ENCODE results near the gene UST.

UST gene

DNA sequence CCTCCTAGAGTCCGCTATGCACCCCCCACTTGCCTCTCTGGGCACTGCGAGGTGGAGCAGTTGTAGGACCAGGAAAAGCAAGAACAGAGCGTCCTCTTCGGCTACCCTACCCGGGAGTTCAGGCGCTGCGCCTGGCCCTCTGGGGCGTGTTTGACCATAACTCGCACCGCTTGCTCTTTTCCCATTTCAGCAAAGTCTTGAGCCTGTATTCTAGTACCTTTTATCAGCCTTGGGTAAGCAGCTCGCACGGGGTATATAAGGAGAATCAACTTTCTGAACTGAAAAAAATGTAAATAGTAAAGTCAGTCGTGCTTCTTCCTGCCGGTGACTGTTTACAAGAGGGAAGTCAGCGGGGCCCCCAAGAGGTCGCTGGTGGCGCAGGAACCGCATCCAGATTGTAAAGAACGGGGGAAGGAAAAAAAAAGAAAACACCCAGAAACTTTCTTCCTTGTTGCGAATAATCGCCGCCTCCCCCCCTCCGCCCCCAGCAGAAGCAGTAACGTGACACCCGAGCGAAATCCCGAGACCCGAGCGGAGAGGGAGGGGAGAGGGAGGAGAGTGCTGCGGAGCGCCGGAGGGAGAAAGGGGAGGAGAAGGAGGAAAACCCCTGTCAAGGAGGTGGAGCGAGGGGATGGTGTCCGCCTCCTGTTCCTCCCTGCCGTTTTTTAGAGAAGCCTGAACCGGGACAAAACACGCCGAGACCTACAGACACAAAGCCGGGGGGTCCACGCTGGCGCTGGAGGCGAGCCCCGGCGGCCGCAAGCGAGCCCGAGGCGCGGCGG, at the start of gene UST:
TSS of gene UST (plus strand) at position 668 of the 782 bp plus-strand sequence. CDS start 401 bp downstream, outside the sequence.
- peak; percentile 74 for DNase-seq (ENCODE audit: low spot score)

- DNase-seq (ENCODE audit: low spot score), result no peak
Measured at GRCh38 chr6:148697895-148698440, 48.9 kb upstream of the UST start.

- DNase-seq (ENCODE audit: low spot score), result no peak
Measured at GRCh38 chr6:148698671-148699180, 48.1 kb upstream of the UST start.

DNA sequence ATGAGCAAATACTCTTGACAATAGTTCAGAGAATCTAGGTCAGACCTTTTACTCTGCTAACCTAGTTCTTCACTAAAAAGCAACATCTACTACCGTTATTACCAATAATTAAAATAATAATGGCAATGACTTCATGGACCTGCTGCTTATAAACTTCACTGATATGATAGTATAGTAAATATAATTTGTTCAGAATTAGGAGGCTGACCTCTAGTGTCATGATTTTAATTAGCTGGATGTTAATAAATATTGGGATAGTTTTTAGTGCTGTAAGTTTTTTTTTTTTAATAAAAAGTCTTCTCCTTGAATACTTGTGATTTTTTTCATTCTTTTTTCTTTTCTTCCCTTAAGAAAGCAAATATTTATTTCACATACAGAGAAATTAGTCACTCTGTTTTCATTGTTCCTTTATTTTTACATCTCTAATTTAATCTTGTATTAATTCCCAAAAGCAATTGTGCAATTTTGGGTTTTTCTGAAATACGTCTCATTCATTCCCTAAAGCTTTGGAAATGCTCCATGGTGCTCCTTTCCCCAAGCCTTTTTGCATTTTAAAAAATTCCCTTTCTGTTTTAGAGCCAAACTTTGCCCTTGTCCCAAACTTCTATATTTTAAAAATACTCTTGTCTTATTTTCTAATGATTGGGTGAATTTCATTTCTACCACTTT, 46.6 kb upstream of the UST start:
- DNase-seq (ENCODE audit: low spot score), result no peak

DNA sequence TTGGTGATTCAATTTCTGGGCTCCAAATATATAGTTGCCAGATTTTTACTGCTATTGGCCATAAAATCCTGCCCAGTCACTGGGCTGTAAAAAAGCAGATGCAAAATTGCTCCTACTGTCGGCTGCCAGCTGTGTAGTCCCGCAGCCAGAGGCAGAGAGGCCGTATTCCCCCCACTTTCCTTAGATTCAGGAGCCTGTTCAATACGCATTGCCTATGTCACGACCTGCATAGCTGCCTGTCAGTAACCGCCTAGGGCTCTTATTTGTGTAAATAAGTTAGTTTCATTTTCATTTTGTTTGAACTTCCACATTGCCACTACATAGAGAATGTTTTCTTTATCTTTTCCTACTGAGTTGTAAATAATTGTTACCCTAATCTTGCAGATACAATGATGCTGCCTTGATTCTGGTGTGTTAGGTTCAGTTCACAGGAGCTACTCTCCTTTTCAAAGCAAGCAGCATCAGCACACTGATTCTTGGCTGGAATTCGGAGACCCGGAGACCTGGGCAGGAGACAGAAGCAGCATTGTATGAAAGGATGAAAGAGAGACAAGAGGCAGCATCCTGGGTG, 46.0 kb upstream of the UST start:
- peak; percentile 64 for DNase-seq (ENCODE audit: low spot score)

DNA sequence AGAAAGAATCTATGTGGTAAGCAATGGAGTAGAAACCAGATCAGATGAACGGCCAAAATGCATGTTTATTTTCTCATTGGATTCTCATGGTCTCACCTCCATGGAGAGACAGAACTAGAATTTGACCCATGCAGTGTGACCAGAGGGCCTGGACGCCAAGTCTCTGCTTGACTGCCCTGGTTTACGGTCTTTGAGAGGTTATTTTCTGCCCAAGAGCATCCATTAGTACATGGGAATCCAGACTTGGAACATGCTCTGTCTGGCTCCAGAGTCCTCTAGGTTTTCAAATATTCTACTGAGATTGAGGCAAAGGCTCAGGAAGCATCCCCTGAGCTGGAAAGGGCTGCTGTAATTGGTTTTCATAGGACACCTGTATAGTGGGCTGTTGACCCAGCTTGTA, 45.5 kb upstream of the UST start:
- no peak for DNase-seq (ENCODE audit: low spot score)

GRCh38 chr6:148703900-148704299, 42.9 kb upstream of the UST start:
- DNase-seq (ENCODE audit: low spot score), result peak; percentile 52

- no peak for DNase-seq (ENCODE audit: low spot score)
Measured at GRCh38 chr6:148704400-148705246, 42.2 kb upstream of the UST start.

GRCh38 chr6:148708707-148709106, 38.1 kb upstream of the UST start:
- no peak for DNase-seq (ENCODE audit: low spot score)

DNA sequence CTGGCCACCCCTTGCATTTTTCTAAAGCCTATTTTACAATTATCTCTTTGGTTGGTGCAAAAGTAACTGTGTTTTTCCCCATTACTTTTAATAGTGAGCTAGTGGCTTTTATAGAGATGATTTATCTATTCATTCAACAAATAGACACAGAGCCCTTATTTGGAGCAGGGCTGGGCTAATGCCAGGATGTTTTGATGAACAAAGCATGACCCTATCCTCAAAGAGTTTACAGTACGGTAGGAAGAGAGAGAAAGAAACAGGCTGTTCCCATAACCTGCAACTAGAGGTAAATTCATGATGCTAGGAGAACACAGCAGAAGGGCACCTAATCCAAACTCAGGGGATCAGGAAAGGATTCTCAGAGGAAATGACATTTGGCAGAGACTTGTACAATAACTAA, 37.3 kb upstream of the UST start:
- no peak for DNase-seq (ENCODE audit: low spot score)

- no peak for DNase-seq (ENCODE audit: low spot score)
Measured at GRCh38 chr6:148711833-148712654, 34.8 kb upstream of the UST start.

DNA sequence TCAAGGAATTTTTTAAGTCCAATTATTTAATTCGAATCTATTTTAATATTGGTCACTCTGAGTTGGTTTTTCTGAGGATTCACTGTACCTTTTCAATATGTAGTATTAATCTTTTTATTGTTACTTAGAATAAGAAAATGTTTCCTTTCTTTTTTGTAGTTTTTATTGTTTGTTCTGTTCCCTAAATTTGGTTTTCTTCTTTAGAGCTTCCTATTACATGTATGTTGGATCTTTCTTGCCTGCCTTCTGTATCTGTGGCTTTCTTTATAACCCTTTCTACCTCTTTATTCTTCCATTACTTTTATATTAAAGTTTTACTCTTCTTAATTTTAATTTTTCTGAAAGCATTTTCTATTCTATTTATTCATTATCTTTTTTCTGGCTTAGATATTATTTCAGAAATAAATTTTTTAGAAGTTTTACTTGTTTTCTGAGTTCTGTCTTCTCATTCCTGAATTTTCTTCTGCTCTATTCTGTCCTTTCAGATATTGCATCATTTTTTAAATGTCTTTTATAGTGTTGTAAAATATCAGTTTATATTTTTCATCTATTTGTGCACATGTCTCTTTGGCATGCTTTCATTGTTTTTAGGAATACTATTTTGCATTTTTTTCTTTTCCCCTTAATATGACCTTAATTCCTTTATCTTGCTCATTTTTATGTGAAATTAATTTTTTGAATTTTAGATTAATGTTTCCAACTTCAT, 33.6 kb upstream of the UST start:
- no peak for DNase-seq (ENCODE audit: low spot score)

- no peak for DNase-seq (ENCODE audit: low spot score)
Measured at GRCh38 chr6:148713921-148714320, 32.9 kb upstream of the UST start.

GRCh38 chr6:148716811-148717210, 30.0 kb upstream of the UST start:
- DNase-seq (ENCODE audit: low spot score), result no peak

DNA sequence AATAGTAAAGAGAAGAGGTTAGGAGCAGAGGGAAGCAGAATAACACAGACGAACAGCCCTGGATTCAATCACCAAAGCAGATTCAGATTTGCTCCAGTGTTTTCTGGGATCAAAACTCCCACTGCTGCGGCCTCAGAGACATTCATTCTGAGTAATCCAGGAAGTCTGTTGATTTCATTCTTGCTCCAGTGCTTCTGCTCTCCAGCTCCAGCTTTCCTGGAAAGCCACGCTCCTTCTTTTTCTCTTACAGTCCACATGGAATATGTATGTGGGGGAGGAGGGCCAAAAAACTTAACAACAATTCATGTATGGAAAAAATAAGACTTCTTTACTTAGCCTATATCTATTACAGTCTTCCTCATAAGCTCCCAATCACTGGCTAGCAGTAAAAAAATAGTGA, 26.4 kb upstream of the UST start:
- DNase-seq (ENCODE audit: low spot score), result no peak

- DNase-seq (ENCODE audit: low spot score), result no peak
Measured at GRCh38 chr6:148720897-148721296, 25.9 kb upstream of the UST start.

- DNase-seq (ENCODE audit: low spot score), result no peak
Measured at GRCh38 chr6:148723484-148723883, 23.3 kb upstream of the UST start.

- DNase-seq (ENCODE audit: low spot score), result no peak
Measured at GRCh38 chr6:148724428-148724827, 22.4 kb upstream of the UST start.

DNA sequence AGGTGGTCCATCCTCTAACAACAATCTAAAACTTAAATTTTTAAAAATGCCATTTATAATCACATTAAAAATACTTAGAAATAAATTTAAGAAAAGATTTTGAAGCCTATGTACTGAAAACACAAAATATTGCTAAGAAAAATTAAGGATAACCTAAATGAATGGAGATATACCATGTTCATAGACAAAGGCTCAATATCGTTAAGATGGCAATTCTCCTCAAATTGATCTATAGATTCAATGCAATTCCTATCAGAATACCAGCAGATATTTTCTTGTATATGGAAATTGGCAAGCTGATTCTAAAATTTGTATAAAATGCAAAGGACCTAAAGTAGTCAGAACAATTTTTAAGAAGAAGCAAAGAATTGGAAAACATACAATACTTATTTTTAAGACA, 19.7 kb upstream of the UST start:
- DNase-seq (ENCODE audit: low spot score), result no peak

- DNase-seq (ENCODE audit: low spot score), result no peak
Measured at GRCh38 chr6:148735989-148736388, 10.8 kb upstream of the UST start.
